NCI-H187 (cell line): ENCODE data around the gene TMEM134.

ENCODE experiments used
- DNase-seq, 2 experiments: peaks; one replicate each; lab custom pipeline; 2025; lab: John Stamatoyannopoulos, UW

The TMEM134 gene

GRCh38 chr11:67458266-67458665 lies 10.8 kb downstream of the TMEM134 start:
- no peak for DNase-seq

- no peak for DNase-seq
Observed at GRCh38 chr11:67457453-67457852, 11.6 kb downstream of the TMEM134 start.

- no peak for DNase-seq
Observed at GRCh38 chr11:67456068-67456705, 12.9 kb downstream of the TMEM134 start.

GRCh38 chr11:67455054-67455453 lies 14.0 kb downstream of the TMEM134 start, which contains the start of gene CABP4:
TSS of gene CABP4 (plus strand) at chr11:67455354. CDS start at chr11:67455424, 70 bp downstream.
- no peak for DNase-seq

GRCh38 chr11:67453816-67454732 lies 15.0 kb downstream of the TMEM134 start:
- no peak for DNase-seq

- no peak for DNase-seq
Observed at GRCh38 chr11:67452141-67452952, 16.7 kb downstream of the TMEM134 start, which contains the start of gene GPR152. TSS of gene GPR152 (minus strand) at chr11:67452729. CDS start at chr11:67452724, 5 bp downstream.

GRCh38 chr11:67451658-67451976 lies 17.4 kb downstream of the TMEM134 start:
- DNase-seq, result no peak

- no peak for DNase-seq
Observed at GRCh38 chr11:67450796-67451657, 18.0 kb downstream of the TMEM134 start.

- no peak for DNase-seq
Observed at GRCh38 chr11:67449116-67449844, 19.8 kb downstream of the TMEM134 start.

GRCh38 chr11:67448220-67448609 lies 20.8 kb downstream of the TMEM134 start:
- DNase-seq, result no peak

GRCh38 chr11:67445515-67445914 lies 23.5 kb downstream of the TMEM134 start:
- DNase-seq, result no peak

GRCh38 chr11:67442504-67443404 lies 26.3 kb downstream of the TMEM134 start:
- DNase-seq, result no peak

- no peak for DNase-seq
Observed at GRCh38 chr11:67441731-67442351, 27.2 kb downstream of the TMEM134 start.

- DNase-seq, result no peak
Observed at GRCh38 chr11:67441098-67441563, 27.9 kb downstream of the TMEM134 start.

GRCh38 chr11:67440229-67441097 lies 28.6 kb downstream of the TMEM134 start:
- no peak for DNase-seq

- no peak for DNase-seq
Observed at GRCh38 chr11:67439321-67440228, 29.5 kb downstream of the TMEM134 start.
